ENCODE data around the gene CYP4F12.

CYP4F12 gene

DNA sequence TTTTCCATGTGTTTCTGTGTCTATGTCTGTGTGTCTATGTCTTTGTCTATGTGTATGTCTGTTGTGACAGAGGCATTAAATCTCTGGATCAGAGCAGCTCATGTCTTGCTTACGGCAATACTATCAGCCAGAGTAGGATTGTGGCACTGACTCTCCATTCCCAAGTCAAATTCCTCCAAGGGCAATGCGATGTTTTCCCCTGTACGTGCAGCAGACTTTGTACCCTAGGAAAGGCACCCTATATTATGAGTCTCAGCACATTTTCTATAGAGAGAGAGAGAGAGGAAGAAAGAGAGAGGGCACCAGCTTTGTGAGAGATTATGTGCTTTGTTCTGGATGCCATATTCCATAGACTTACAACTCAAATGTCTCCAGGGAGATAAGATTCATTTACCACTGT, 21.1 kb upstream of the CYP4F12 start:
- no peaks in the 10 kb centered on the region for H3K36me3 ChIP-seq (ENCODE audit: control insufficient read depth, insufficient read depth, low read length)
- peaks cover 8% of the 10 kb centered on the region; the same call in 1 of the 2 replicates for H3K9me3 ChIP-seq (ENCODE audit: control insufficient read depth, insufficient read depth, low read depth, low read length)
- H3K27me3 ChIP-seq (ENCODE audit: control insufficient read depth, insufficient read depth, low read length), result peaks cover 7% of the 10 kb centered on the region; the same call in 1 of the 2 replicates
- H3K4me1 ChIP-seq (ENCODE audit: control insufficient read depth, insufficient read depth, low read length), result no peaks in the 10 kb centered on the region
- no peak overlapping the region for H3K9ac ChIP-seq (ENCODE audit: low read length)
- H3K4me3 ChIP-seq (ENCODE audit: low read depth, low read length), result no peak overlapping the region
- no peak overlapping the region for H3K27ac ChIP-seq (ENCODE audit: low read depth, low read length)

DNA sequence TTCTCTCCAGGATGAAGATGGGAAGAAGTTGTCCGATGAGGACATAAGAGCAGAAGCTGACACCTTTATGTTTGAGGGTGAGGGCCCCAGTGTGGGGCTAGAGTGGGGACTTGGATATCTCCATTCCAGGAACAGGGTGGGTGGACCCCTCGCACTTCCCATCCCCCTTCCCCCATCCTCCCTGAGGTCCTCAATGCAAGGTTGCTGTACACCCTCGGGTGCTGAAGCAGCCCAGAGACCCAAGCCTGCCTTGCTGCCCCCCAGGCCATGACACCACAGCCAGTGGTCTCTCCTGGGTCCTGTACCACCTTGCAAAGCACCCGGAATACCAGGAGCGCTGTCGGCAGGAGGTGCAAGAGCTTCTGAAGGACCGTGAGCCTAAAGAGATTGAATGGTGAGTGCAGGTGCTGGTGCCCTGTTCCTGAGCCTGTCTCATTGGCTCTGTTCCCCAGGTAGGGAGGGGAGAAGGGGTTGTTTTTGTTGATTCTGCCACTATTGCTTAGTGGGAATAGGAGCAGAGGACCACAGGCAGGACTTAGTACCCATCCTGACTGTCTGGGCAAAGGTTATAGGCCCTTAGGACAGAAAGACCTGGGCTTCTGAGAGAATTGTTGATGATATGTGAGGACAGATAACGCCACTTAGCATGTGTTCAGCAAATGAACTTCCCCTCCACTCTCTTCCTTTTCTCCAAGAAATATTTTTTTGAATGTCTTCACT, 20.2 kb upstream of the CYP4F12 start:
- Histone ChIP-seq H3K4me3 (ENCODE audit: low read depth, low read length) (no peak overlapping the region), H3K9ac (ENCODE audit: low read length) (no peak overlapping the region), H3K4me1 (ENCODE audit: control insufficient read depth, insufficient read depth, low read length) (no peaks in the 10 kb centered on the region), H3K27me3 (ENCODE audit: control insufficient read depth, insufficient read depth, low read length) (peaks cover 7% of the 10 kb centered on the region; the same call in 1 of the 2 replicates), H3K36me3 (ENCODE audit: control insufficient read depth, insufficient read depth, low read length) (no peaks in the 10 kb centered on the region), H3K27ac (ENCODE audit: low read depth, low read length) (no peak overlapping the region), H3K9me3 (ENCODE audit: control insufficient read depth, insufficient read depth, low read depth, low read length) (peaks cover 7% of the 10 kb centered on the region; the same call in 1 of the 2 replicates)

DNA sequence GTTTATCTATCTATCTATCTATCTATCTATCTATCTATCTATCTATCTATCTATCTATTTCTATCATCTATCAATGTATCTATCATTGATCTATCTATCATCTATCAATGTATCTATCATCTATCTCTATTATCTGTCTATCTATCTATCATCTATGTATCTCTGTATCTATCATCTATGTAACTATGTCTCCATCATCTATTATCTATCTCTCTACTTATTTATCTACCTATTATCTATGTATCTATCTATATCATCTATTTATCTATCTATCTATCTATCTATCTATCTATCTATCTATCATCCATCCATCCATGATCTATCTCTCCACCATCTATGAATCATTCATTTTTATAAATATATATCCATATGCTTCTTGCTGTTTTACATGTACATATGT, 16.4 kb upstream of the CYP4F12 start:
- H3K27me3 ChIP-seq (ENCODE audit: control insufficient read depth, insufficient read depth, low read length), result peaks cover 7% of the 10 kb centered on the region; the same call in 1 of the 2 replicates

DNA sequence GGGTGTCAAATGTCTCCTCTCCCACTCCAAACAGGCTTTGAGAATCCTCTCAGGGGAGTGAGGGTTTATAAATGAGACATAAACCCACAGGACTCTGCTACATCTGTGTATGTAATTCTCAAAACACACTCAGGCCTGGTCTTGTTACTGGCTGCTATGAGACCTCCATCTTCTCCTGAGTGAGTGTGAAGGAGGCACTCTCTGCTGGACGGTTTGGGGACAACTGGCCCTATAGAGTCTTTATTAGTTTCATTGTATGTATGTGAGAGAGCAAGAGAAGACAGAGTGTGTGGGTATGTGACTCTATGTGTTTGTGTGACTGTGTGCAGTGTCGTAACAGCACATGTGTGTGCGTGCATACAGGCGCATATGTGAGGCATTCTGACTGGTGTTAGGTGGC, 9.6 kb upstream of the CYP4F12 start:
- H3K36me3 ChIP-seq (ENCODE audit: control insufficient read depth, insufficient read depth, low read length), result no peaks in the 10 kb centered on the region
- H3K9ac ChIP-seq (ENCODE audit: low read length), result no peak overlapping the region
- H3K4me1 ChIP-seq (ENCODE audit: control insufficient read depth, insufficient read depth, low read length), result no peaks in the 10 kb centered on the region
- H3K4me3 ChIP-seq (ENCODE audit: low read depth, low read length), result no peak overlapping the region
- H3K9me3 ChIP-seq (ENCODE audit: control insufficient read depth, insufficient read depth, low read depth, low read length), result peaks cover 9% of the 10 kb centered on the region; the same call in 1 of the 2 replicates
- H3K27me3 ChIP-seq (ENCODE audit: control insufficient read depth, insufficient read depth, low read length), result peaks cover 9% of the 10 kb centered on the region; the same call in 1 of the 2 replicates
- H3K27ac ChIP-seq (ENCODE audit: low read depth, low read length), result no peak overlapping the region

More for the DNA sequence above, 16.4 kb upstream of the CYP4F12 start:
- Histone ChIP-seq H3K4me1 (ENCODE audit: control insufficient read depth, insufficient read depth, low read length) (no peaks in the 10 kb centered on the region), H3K4me3 (ENCODE audit: low read depth, low read length) (no peak overlapping the region), H3K9ac (ENCODE audit: low read length) (no peak overlapping the region), H3K27ac (ENCODE audit: low read depth, low read length) (no peak overlapping the region), H3K9me3 (ENCODE audit: control insufficient read depth, insufficient read depth, low read depth, low read length) (peaks cover 5% of the 10 kb centered on the region; the same call in 1 of the 2 replicates), H3K36me3 (ENCODE audit: control insufficient read depth, insufficient read depth, low read length) (no peaks in the 10 kb centered on the region)

DNA sequence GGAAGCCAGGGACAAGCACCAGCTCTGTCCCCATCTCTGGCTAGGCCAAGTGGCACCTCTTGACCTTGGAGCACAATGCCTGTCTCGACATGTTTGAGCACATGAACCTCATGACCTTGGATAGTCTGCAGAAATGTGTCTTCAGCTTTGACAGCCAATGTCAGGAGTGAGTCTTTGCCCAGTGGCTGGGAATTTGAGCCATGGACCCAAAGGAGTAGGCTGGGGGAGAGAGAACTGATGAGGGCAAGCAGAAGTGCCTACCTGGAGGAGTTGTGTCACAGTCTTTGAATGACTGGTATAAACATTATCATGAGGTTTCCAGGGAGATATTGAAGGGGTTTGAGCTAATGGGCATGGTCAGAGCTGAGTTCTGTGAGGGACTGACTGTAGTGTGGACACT, 6.7 kb upstream of the CYP4F12 start:
- Histone ChIP-seq H3K4me3 (ENCODE audit: low read depth, low read length) (no peak overlapping the region), H3K36me3 (ENCODE audit: control insufficient read depth, insufficient read depth, low read length) (no peaks in the 10 kb centered on the region), H3K9me3 (ENCODE audit: control insufficient read depth, insufficient read depth, low read depth, low read length) (peaks cover 13% of the 10 kb centered on the region; the same call in 1 of the 2 replicates), H3K4me1 (ENCODE audit: control insufficient read depth, insufficient read depth, low read length) (no peaks in the 10 kb centered on the region), H3K27me3 (ENCODE audit: control insufficient read depth, insufficient read depth, low read length) (peaks cover 9% of the 10 kb centered on the region; the same call in 1 of the 2 replicates), H3K9ac (ENCODE audit: low read length) (no peak overlapping the region), H3K27ac (ENCODE audit: low read depth, low read length) (no peak overlapping the region)

DNA sequence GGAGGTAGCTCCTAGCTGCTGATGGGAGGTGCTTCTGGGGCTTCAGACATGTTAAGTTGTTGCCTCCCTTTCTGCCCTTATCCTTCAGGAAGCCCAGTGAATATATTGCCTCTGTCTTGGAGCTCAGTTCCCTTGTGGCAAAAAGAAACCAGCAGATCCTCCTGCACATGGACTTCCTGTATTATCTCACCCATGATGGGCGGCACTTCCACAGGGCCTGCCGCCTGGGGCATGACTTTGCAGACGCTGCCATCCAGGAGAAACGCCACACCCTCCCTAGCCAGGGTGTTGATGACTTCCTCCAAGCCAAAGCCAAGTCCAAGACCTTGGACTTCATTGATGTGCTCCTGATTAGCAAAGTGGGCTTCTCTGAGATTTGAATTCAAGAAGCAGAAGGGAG, 6.0 kb upstream of the CYP4F12 start:
- peaks cover 9% of the 10 kb centered on the region; the same call in 1 of the 2 replicates for H3K27me3 ChIP-seq (ENCODE audit: control insufficient read depth, insufficient read depth, low read length)
- no peak overlapping the region for H3K9ac ChIP-seq (ENCODE audit: low read length)
- H3K9me3 ChIP-seq (ENCODE audit: control insufficient read depth, insufficient read depth, low read depth, low read length), result peaks cover 13% of the 10 kb centered on the region; the same call in 1 of the 2 replicates
- no peaks in the 10 kb centered on the region for H3K36me3 ChIP-seq (ENCODE audit: control insufficient read depth, insufficient read depth, low read length)
- H3K4me3 ChIP-seq (ENCODE audit: low read depth, low read length), result no peak overlapping the region
- no peak overlapping the region for H3K27ac ChIP-seq (ENCODE audit: low read depth, low read length)
- no peaks in the 10 kb centered on the region for H3K4me1 ChIP-seq (ENCODE audit: control insufficient read depth, insufficient read depth, low read length)

DNA sequence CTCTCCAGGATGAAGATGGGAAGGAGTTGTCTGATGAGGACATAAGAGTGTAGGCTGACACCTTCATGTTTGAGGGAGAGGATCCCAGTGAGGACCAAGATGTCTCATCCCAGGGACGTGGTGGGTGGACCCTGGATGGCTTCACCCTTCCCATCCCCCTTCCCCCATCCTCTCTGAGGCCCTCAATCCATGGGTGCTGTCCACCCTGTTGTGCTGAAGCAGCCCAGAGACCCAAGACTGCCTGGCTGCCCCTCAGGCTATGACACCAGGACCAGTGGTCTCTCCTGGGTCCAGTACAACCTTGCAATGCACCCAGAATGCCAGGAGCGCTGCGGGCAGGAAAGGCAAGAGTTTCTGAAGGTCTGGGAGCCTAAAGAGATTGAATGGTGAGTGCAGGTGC, 3.4 kb upstream of the CYP4F12 start:
- no peak overlapping the region for H3K27ac ChIP-seq (ENCODE audit: low read depth, low read length)
- no peaks in the 10 kb centered on the region for H3K4me1 ChIP-seq (ENCODE audit: control insufficient read depth, insufficient read depth, low read length)
- H3K36me3 ChIP-seq (ENCODE audit: control insufficient read depth, insufficient read depth, low read length), result no peaks in the 10 kb centered on the region
- no peak overlapping the region for H3K4me3 ChIP-seq (ENCODE audit: low read depth, low read length)
- no peak overlapping the region for H3K9ac ChIP-seq (ENCODE audit: low read length)
- H3K27me3 ChIP-seq (ENCODE audit: control insufficient read depth, insufficient read depth, low read length), result peaks cover 6% of the 10 kb centered on the region; the same call in 1 of the 2 replicates
- peaks cover 8% of the 10 kb centered on the region; the same call in 1 of the 2 replicates for H3K9me3 ChIP-seq (ENCODE audit: control insufficient read depth, insufficient read depth, low read depth, low read length)

DNA sequence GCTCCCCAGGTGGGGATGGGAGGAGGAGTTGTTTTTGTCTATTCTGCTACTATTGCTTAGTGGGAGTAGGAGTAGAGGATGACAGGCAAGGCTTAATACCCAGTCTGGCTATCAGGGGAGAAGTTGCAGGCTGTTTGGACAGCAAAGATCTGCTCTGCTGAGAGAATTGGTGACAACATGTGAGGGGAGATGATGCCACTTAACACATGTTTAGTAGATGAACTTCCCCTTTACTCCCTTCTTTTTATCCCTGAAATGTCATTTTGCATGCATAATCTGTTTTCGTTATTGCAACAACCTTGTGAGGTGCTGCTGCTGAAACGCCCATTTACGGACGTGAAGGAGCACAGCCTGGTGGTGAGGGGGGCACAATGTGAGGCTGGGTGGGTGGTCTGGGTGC, 3.0 kb upstream of the CYP4F12 start:
- peaks cover 9% of the 10 kb centered on the region; the same call in 1 of the 2 replicates for H3K9me3 ChIP-seq (ENCODE audit: control insufficient read depth, insufficient read depth, low read depth, low read length)
- H3K27ac ChIP-seq (ENCODE audit: low read depth, low read length), result no peak overlapping the region
- H3K36me3 ChIP-seq (ENCODE audit: control insufficient read depth, insufficient read depth, low read length), result no peaks in the 10 kb centered on the region
- no peaks in the 10 kb centered on the region for H3K4me1 ChIP-seq (ENCODE audit: control insufficient read depth, insufficient read depth, low read length)
- peaks cover 3% of the 10 kb centered on the region; the same call in 1 of the 2 replicates for H3K27me3 ChIP-seq (ENCODE audit: control insufficient read depth, insufficient read depth, low read length)
- no peak overlapping the region for H3K4me3 ChIP-seq (ENCODE audit: low read depth, low read length)
- no peak overlapping the region for H3K9ac ChIP-seq (ENCODE audit: low read length)

DNA sequence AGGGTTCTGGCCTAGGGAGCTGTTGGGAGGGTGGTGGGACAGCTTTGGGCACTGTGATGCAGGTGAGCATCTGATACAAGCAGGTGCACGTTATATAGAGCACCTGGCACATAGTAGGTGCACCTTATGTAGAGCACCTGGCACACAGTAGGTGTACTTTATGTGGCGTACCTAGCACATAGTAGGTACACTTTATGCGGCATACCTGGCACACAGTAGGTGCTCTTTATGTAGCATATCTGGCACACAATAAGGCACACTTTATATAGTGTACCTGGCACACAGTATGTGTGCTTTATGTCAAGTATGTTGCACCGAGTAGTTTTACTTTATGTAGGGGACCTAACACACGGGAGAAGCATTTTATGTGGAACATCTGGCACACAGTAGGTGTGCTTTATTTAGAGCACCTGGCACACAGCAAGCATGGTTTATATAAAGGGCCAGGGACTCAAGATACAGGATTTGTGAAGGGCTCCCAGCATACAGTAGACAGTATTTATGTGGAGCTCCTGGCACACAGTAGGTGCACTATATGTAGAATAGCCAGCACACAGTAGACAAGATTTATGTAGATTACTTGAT, 1.6 kb upstream of the CYP4F12 start:
- no peak overlapping the region for H3K27ac ChIP-seq (ENCODE audit: low read depth, low read length)
- no peaks in the 10 kb centered on the region for H3K36me3 ChIP-seq (ENCODE audit: control insufficient read depth, insufficient read depth, low read length)
- no peaks in the 10 kb centered on the region; the same call in 1 of the 2 replicates for H3K27me3 ChIP-seq (ENCODE audit: control insufficient read depth, insufficient read depth, low read length)
- H3K4me1 ChIP-seq (ENCODE audit: control insufficient read depth, insufficient read depth, low read length), result no peaks in the 10 kb centered on the region
- H3K4me3 ChIP-seq (ENCODE audit: low read depth, low read length), result no peak overlapping the region
- no peak overlapping the region for H3K9ac ChIP-seq (ENCODE audit: low read length)
- H3K9me3 ChIP-seq (ENCODE audit: control insufficient read depth, insufficient read depth, low read depth, low read length), result peaks cover 8% of the 10 kb centered on the region; the same call in 1 of the 2 replicates

DNA sequence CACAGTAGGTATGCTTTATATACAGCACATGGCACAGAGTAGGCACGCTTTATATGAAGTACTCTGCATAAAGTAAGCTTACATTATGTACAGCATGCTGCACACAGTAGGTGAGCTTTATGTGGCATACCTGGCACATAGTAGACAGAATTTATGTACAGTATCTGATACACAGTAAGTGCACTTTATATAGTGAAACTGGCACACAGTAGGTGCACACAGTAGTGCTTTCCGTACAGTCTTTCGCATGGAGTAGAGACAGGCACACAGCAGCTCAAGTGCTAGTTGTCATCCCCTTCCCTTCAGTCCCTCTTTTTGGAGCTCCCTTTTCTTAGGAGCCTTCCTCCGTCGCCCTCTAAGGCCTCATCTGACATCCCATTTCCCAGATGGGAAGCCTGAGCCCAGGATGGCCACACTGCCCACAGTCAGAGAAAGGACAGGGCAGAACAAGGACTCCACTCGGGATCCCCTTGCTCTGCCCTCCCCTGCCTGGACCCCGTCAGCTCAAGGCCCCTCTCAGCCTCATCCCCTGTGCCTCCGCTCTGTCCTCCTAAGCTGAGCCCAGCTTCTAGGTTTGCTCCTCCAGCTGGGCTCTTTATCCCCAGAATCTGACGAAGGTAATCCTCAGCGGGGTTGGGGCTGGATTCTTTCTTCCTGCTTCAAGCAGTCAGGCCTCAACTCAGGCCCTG, 852 bp upstream of the CYP4F12 start:
- Histone ChIP-seq H3K4me1 (ENCODE audit: control insufficient read depth, insufficient read depth, low read length) (no peaks in the 10 kb centered on the region), H3K27ac (ENCODE audit: low read depth, low read length) (no peak overlapping the region), H3K4me3 (ENCODE audit: low read depth, low read length) (no peak overlapping the region), H3K9ac (ENCODE audit: low read length) (no peak overlapping the region), H3K9me3 (ENCODE audit: control insufficient read depth, insufficient read depth, low read depth, low read length) (peaks cover 6% of the 10 kb centered on the region; the same call in 1 of the 2 replicates), H3K36me3 (ENCODE audit: control insufficient read depth, insufficient read depth, low read length) (no peaks in the 10 kb centered on the region), H3K27me3 (ENCODE audit: control insufficient read depth, insufficient read depth, low read length) (no peaks in the 10 kb centered on the region)

Data from HUES6 (cell line).